Measurements from ENCODE around the gene SCN2B.

Gene SCN2B

GRCh38 chr11:118132385-118133151 lies 43.9 kb downstream of the SCN2B start:
- DNase-seq: no peak

GRCh38 chr11:118129471-118130172 lies 46.8 kb downstream of the SCN2B start:
- ATAC-seq (no peak), DNase-seq (no peak)

More at GRCh38 chr11:118132385-118133151, 43.9 kb downstream of the SCN2B start:
- ATAC-seq: no peak

- ATAC-seq (no peak), DNase-seq (no peak)
Observed at GRCh38 chr11:118128721-118129470, 47.5 kb downstream of the SCN2B start.

GRCh38 chr11:118128310-118128709 lies 48.1 kb downstream of the SCN2B start:
- DNase-seq (no peak), ATAC-seq (no peak)

GRCh38 chr11:118126082-118126838 lies 50.2 kb downstream of the SCN2B start:
- ATAC-seq: peak; percentile 52

GRCh38 chr11:118124929-118125535 lies 51.4 kb downstream of the SCN2B start:
- no peak for ATAC-seq
- no peak for DNase-seq

More at GRCh38 chr11:118126082-118126838, 50.2 kb downstream of the SCN2B start:
- no peak for DNase-seq

GRCh38 chr11:118120793-118121192 lies 55.6 kb downstream of the SCN2B start:
- DNase-seq: no peak
- no peak for ATAC-seq

GRCh38 chr11:118117790-118118601 lies 58.4 kb downstream of the SCN2B start:
- ATAC-seq: peak; percentile 61
- DNase-seq: peak; percentile 13

- ATAC-seq (no peak), DNase-seq (no peak)
Observed at GRCh38 chr11:118115048-118115447, 61.4 kb downstream of the SCN2B start.

- no peak for ATAC-seq
- no peak for DNase-seq
Observed at GRCh38 chr11:118114266-118114665, 62.2 kb downstream of the SCN2B start.

GRCh38 chr11:118112711-118113430 lies 63.6 kb downstream of the SCN2B start:
- DNase-seq: no peak

More at GRCh38 chr11:118112711-118113430, 63.6 kb downstream of the SCN2B start:
- ATAC-seq: no peak

All from stimulated activated naive CD8-positive, alpha-beta T cell treated with anti-CD3 and anti-CD28 coated beads, Interleukin-15, Interleukin-2, amounts not matched to agents 100 U/mL and 50 U/mL, for 24 hours (primary cell).